B cell (primary cell): Measurements from ENCODE around the gene AP5S1. TPM values are rescaled to one million over a fixed set of nuclear protein-coding genes. Genes with fewer than 3 reads are reported as not detected.

Experiments used
- ATAC-seq: fragments of 200-7000 bp; cut with Tn5 transposase; one replicate; pipeline ENCODE4 v1.10.0; 2021; ENCODE audit warnings: low read depth, mild to moderate bottlenecking, moderate number of reproducible peaks, moderate library complexity
- CTCF ChIA-PET: fragments of 350-600 bp; sonication (Branson Sonifier 250); formaldehyde crosslinking; loops from one replicate; lab custom pipeline; 2021; ENCODE audit warnings: antibody characterized with exemption, inconsistent platforms; lab: Charles Lee
- POLR2A ChIA-PET: fragments of 350-600 bp; sonication (Branson Sonifier 250); formaldehyde crosslinking; loops from one replicate; lab custom pipeline; 2021; ENCODE audit warnings: antibody characterized with exemption; lab: Charles Lee
- DNase-seq: peaks from one replicate; pipeline ENCODE4 v3.0.0; 2013
- H2AFZ ChIP-seq: 2 replicates; pipeline ENCODE4 v1.6.1; 2012; ENCODE audit warnings: mild to moderate bottlenecking, low read depth, low read length; ENCODE audit not compliant: insufficient read depth, poor library complexity, severe bottlenecking
- H3K27ac ChIP-seq, 2 donors: 1 replicate in 1 of 2; 2 replicates in 1 of 2; pipeline ENCODE4 v1.5.1; 2012 to 2013; ENCODE audit warnings: low read length in 2 of 2, mild to moderate bottlenecking in 2 of 2, moderate library complexity in 1 of 2
- H3K27me3 ChIP-seq, 4 experiments: fragments of 200-600 bp in 1 of 4; sonication (generic) in 1 of 4; replicated peaks in 1 of 4; 1 replicate in 2 of 4; 2 replicates in 2 of 4; pipeline versions ENCODE4 v1.6.1 to v1.7.0; 2013 to 2016; ENCODE audit warnings: low read length in 3 of 4, mild to moderate bottlenecking in 2 of 4, mixed read lengths in 1 of 4, moderate library complexity in 1 of 4; ENCODE audit not compliant: insufficient read depth in 4 of 4, control insufficient read depth in 3 of 4; ENCODE audit errors: control extremely low read depth in 1 of 4
- H3K36me3 ChIP-seq, 2 experiments: replicated peaks in 1 of 2; 1 replicate in 1 of 2; 2 replicates in 1 of 2; pipeline versions ENCODE4 v1.6.1 to v1.7.1; 2013; ENCODE audit warnings: low read length in 1 of 2; ENCODE audit not compliant: insufficient read depth in 2 of 2, control insufficient read depth in 1 of 2; ENCODE audit errors: control extremely low read depth in 1 of 2, extremely low read depth in 1 of 2
- H3K4me1 ChIP-seq, 2 donors: fragments of 200-600 bp in 1 of 2; sonication (generic) in 1 of 2; 1 replicate in 1 of 2; 2 replicates in 1 of 2; pipeline versions ENCODE4 v1.5.1 to v1.6.1; 2013 to 2017; ENCODE audit warnings: low read length in 2 of 2; ENCODE audit not compliant: control insufficient read depth in 2 of 2, insufficient read depth in 2 of 2
- H3K4me2 ChIP-seq: replicated peaks from 2 replicates; pipeline ENCODE3; 2012; ENCODE audit warnings: mild to moderate bottlenecking, low read depth, low read length; ENCODE audit not compliant: poor library complexity, severe bottlenecking
- H3K4me3 ChIP-seq, 5 experiments: fragments of 200-600 bp in 1 of 5; sonication (generic) in 1 of 5; 1 replicate in 3 of 5; 2 replicates in 2 of 5; pipeline versions ENCODE4 v1.5.1 to v1.7.0; 2011 to 2016; ENCODE audit warnings: low read length in 4 of 5, mild to moderate bottlenecking in 4 of 5, low read depth in 2 of 5, control low read depth in 1 of 5, moderate library complexity in 1 of 5; ENCODE audit not compliant: insufficient read depth in 1 of 5; ENCODE audit errors: control extremely low read depth in 1 of 5, extremely low read depth in 1 of 5
- H3K79me2 ChIP-seq: fragments of 200-600 bp; sonication (generic); one replicate; pipeline ENCODE4 v1.6.0; 2016; ENCODE audit warnings: low read length; ENCODE audit not compliant: control insufficient read depth, insufficient read depth
- H3K9ac ChIP-seq: fragments of 200-600 bp; sonication (generic); 2 replicates; pipeline ENCODE4 v1.6.1; 2017; ENCODE audit warnings: mild to moderate bottlenecking, low read length, moderate library complexity
- H3K9me3 ChIP-seq, 3 donors: one replicate each; pipeline versions ENCODE4 v1.6.1 to v1.7.1; 2013; ENCODE audit warnings: low read length in 2 of 3; ENCODE audit not compliant: control insufficient read depth in 2 of 3, insufficient read depth in 1 of 3; ENCODE audit errors: control extremely low read depth in 1 of 3
- H4K20me1 ChIP-seq: 2 replicates; pipeline ENCODE4 v1.6.0; 2012; ENCODE audit warnings: mild to moderate bottlenecking, low read length; ENCODE audit not compliant: insufficient read depth, control insufficient read depth, poor library complexity, severe bottlenecking
- H3K27ac Mint-ChIP-seq: one replicate; pipeline ENCODE4 v1.8.0; 2021; ENCODE audit warnings: mixed read lengths
- H3K27me3 Mint-ChIP-seq: one replicate; pipeline ENCODE4 v1.8.0; 2021; ENCODE audit warnings: mixed read lengths
- H3K4me1 Mint-ChIP-seq: one replicate; pipeline ENCODE4 v1.8.0; 2021; ENCODE audit warnings: mixed read lengths
- H3K4me3 Mint-ChIP-seq: one replicate; pipeline ENCODE4 v1.8.0; 2021; ENCODE audit warnings: mixed read lengths
- H3K9me3 Mint-ChIP-seq: one replicate; pipeline ENCODE4 v1.8.0; 2022; ENCODE audit warnings: mixed read lengths; ENCODE audit not compliant: insufficient read depth
- EZH2 ChIP-seq: IDR thresholded peaks from 2 replicates; pipeline ENCODE4 v1.6.1; 2012; ENCODE audit warnings: borderline replicate concordance, low read depth, mild to moderate bottlenecking, moderate library complexity, low read length; ENCODE audit not compliant: insufficient read depth, poor library complexity, severe bottlenecking
- WGBS: methylation state at CpG from one replicate; pipeline ENCODE4 v1.1.5; 2013; ENCODE audit warnings: missing lambda C conversion rate; ENCODE audit not compliant: insufficient coverage; 5-methylcytosine and 5-hydroxymethylcytosine counted together
- intact Hi-C: fragments of 100-400 bp; cut with micrococcal nuclease; formaldehyde crosslinking; loops from one replicate; pipeline ENCODE4 v1.10.0; 2022
- polyA plus RNA-seq: library from polyadenylated mRNA; depleted of rRNA; stranded (reverse); fragments of >200 nt; gene quantifications from 2 replicates; pipeline ENCODE4 v1.2.3, GENCODE V29; 2012
- total RNA-seq, 2 donors: library from RNA; stranded (reverse); fragments of 120-200 nt in 1 of 2; gene quantifications; 1 replicate in 1 of 2; 2 replicates in 1 of 2; pipeline versions ENCODE4 v1.2.3 to v1.2.4, GENCODE V29; 2013 to 2022
- TF ChIP-seq, protein P1 (sequence below): fragments of 200-600 bp; IDR thresholded peaks from one replicate; pipeline ENCODE4 v1.8.0; 2022; ENCODE audit warnings: antibody characterized with exemption, mild to moderate bottlenecking

AP5S1 gene
- total and polyA plus RNA-seq, 2 donors (not counting 1 experiment from before 2014, with no cell fraction given): 9.2 to 12.6 TPM

DNA sequence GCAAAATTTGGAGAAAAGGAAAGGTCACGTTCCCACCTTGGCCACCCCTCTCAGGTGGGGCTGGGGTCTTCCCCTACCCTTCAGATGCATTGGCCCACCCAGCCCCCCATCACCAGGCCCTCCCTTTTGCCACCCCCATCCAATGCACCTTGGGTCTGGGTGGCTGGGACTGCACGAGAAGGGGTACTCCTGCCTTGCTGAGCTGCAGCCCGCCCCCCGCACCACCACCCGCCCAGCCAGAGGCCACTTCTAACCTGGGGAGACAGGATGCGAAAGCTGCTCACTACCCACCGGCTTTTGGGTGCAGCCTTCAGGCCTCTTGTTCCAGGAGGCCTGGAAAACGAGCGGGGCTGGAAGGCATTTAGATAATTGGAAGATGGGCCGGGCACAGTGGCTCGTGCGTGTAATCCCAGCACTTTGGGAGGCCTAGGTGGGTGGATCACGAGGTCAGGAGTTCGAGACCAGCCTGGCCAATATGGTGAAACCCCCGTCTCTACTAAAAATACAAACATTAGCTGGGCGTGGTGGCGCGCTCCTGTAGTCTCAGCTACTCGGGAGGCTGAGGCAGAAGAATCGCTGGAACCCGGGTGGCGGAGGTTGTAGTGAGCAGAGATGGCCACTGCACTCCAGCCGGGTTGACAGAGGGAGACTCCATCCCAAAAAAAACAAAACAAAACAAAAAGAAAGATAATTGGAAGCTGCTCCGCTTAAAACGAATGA lies 25.5 kb upstream of the AP5S1 start:
- POLR2A ChIA-PET: interaction anchor here (0.6 to 1.9 kb wide), 2 partner anchors 22 to 25 kb away, joined by 8 to 16 read pairs; partner anchors contain the start of gene AP5S1
- TF ChIP-seq, protein P1, sequence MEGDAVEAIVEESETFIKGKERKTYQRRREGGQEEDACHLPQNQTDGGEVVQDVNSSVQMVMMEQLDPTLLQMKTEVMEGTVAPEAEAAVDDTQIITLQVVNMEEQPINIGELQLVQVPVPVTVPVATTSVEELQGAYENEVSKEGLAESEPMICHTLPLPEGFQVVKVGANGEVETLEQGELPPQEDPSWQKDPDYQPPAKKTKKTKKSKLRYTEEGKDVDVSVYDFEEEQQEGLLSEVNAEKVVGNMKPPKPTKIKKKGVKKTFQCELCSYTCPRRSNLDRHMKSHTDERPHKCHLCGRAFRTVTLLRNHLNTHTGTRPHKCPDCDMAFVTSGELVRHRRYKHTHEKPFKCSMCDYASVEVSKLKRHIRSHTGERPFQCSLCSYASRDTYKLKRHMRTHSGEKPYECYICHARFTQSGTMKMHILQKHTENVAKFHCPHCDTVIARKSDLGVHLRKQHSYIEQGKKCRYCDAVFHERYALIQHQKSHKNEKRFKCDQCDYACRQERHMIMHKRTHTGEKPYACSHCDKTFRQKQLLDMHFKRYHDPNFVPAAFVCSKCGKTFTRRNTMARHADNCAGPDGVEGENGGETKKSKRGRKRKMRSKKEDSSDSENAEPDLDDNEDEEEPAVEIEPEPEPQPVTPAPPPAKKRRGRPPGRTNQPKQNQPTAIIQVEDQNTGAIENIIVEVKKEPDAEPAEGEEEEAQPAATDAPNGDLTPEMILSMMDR: no peak
- no peak for TF ChIP-seq EZH2
- intact Hi-C loops: loop anchor here (1.0 to 2.0 kb wide), 3 partner anchors 8 to 94 kb away; partner anchors contain the start of genes AP5S1 and PANK2
- H3K4me3 ChIP-seq: peak overlapping the region in 4 of 5 experiments; percentile 81 to 100 (median 90)
- H3K4me1 ChIP-seq: peaks cover 37 to 43% of the 10 kb centered on the region in 2 donors
- H4K20me1 ChIP-seq: peaks cover under 1% of the 10 kb centered on the region
- DNase-seq (no peak), ATAC-seq (no peak)
- Mint-ChIP-seq H3K27me3 (no peaks in the 10 kb centered on the region), H3K4me3 (peak overlapping the region; percentile 97), H3K4me1 (peaks cover 41% of the 10 kb centered on the region), H3K27ac (peak overlapping the region; percentile 98), H3K9me3 (no peaks in the 10 kb centered on the region)
- H3K36me3 ChIP-seq: no peaks in the 10 kb centered on the region
- peak overlapping the region; percentile 93 to 97 for H3K27ac ChIP-seq
- WGBS: 90% methylated on average over 20 of the region's 25 CpGs
- H3K79me2 ChIP-seq: peaks cover 12% of the 10 kb centered on the region
- H3K4me2 ChIP-seq: peak overlapping the region; percentile 99
- H3K27me3 ChIP-seq: no peaks in the 10 kb centered on the region
- H3K9me3 ChIP-seq: no peaks in the 10 kb centered on the region
- CTCF ChIA-PET: interaction anchor here (1.2 kb wide), 1 partner anchor 25 kb away, joined by 7 read pairs; the partner anchor contains the start of gene AP5S1
- peak overlapping the region; percentile 96 for H3K9ac ChIP-seq
- H2AFZ ChIP-seq: peak overlapping the region; percentile 96
